ENCODE measurements around the gene RABAC1. TPM values are rescaled to one million over a fixed set of nuclear protein-coding genes. Genes with fewer than 3 reads are reported as not detected.

The RABAC1 gene
- total and polyA plus RNA-seq, 2 of the 4 experiments (the other 2 are of a cell fraction): 117 to 276 TPM

DNA sequence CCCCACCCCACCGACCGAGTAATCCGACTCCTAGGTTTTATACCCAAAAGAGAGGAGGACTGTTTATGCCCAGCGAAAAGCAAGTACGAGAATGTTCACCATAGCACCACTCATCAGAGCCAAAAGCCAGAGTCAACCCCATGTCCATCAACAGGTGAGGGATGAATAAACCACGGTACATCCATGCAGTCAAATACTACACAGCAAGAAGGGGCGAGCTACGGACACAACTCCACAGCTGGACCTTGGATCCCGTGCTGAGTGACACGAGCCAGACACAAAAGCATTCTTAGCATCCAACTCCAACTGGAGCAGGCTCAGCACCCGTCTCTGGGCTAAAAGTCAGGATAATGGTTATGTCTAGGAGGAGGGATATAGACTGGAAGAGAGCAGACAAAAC lies 12.2 kb upstream of the RABAC1 start:
- no peak overlapping the region for H2BK20ac ChIP-seq (ENCODE audit: low read depth, low read length)
- BruUV-seq (replicated peaks): no TSS peak
- no peak overlapping the region for H3K4me3 ChIP-seq (ENCODE audit: insufficient read depth, low read depth, low read length)
- no peak for TF ChIP-seq MAZ (IDR thresholded peaks at IDR 0.05; ENCODE audit: borderline replicate concordance, low read depth, low read length)
- no peak for TF ChIP-seq CHD1 (IDR thresholded peaks at IDR 0.05; ENCODE audit: low read depth, low read length)
- TF ChIP-seq MXI1 (IDR thresholded peaks at IDR 0.05; ENCODE audit: borderline replicate concordance, low read depth, low read length): no peak
- no peak for TF ChIP-seq CEBPB (IDR thresholded peaks at IDR 0.05; ENCODE audit: low read depth, low read length)
- TF ChIP-seq, protein P1, sequence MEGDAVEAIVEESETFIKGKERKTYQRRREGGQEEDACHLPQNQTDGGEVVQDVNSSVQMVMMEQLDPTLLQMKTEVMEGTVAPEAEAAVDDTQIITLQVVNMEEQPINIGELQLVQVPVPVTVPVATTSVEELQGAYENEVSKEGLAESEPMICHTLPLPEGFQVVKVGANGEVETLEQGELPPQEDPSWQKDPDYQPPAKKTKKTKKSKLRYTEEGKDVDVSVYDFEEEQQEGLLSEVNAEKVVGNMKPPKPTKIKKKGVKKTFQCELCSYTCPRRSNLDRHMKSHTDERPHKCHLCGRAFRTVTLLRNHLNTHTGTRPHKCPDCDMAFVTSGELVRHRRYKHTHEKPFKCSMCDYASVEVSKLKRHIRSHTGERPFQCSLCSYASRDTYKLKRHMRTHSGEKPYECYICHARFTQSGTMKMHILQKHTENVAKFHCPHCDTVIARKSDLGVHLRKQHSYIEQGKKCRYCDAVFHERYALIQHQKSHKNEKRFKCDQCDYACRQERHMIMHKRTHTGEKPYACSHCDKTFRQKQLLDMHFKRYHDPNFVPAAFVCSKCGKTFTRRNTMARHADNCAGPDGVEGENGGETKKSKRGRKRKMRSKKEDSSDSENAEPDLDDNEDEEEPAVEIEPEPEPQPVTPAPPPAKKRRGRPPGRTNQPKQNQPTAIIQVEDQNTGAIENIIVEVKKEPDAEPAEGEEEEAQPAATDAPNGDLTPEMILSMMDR (conservative IDR thresholded peaks at IDR 0.05; ENCODE audit: low read depth, low read length): no peak
- TF ChIP-seq, protein P2, sequence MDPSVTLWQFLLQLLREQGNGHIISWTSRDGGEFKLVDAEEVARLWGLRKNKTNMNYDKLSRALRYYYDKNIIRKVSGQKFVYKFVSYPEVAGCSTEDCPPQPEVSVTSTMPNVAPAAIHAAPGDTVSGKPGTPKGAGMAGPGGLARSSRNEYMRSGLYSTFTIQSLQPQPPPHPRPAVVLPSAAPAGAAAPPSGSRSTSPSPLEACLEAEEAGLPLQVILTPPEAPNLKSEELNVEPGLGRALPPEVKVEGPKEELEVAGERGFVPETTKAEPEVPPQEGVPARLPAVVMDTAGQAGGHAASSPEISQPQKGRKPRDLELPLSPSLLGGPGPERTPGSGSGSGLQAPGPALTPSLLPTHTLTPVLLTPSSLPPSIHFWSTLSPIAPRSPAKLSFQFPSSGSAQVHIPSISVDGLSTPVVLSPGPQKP (IDR thresholded peaks at IDR 0.05; ENCODE audit: borderline replicate concordance, low read depth, low read length): no peak
- TF ChIP-seq MAFK (IDR thresholded peaks at IDR 0.05; ENCODE audit: low read depth, low read length): no peak
- TF ChIP-seq BHLHE40 (IDR thresholded peaks at IDR 0.05; ENCODE audit: low read depth, low read length): no peak
- TF ChIP-seq, protein P3, sequence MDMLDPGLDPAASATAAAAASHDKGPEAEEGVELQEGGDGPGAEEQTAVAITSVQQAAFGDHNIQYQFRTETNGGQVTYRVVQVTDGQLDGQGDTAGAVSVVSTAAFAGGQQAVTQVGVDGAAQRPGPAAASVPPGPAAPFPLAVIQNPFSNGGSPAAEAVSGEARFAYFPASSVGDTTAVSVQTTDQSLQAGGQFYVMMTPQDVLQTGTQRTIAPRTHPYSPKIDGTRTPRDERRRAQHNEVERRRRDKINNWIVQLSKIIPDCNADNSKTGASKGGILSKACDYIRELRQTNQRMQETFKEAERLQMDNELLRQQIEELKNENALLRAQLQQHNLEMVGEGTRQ (IDR thresholded peaks at IDR 0.05; ENCODE audit: low read depth, low read length): no peak
- no peak for TF ChIP-seq RCOR1 (IDR thresholded peaks at IDR 0.05; ENCODE audit: insufficient replicate concordance, low read length)
- no peak for TF ChIP-seq FOS (IDR thresholded peaks at IDR 0.05; ENCODE audit: low read depth, low read length)
- no peak for TF ChIP-seq RFX5 (IDR thresholded peaks at IDR 0.05; ENCODE audit: low read depth, low read length)
- TF ChIP-seq POLR2A (IDR thresholded peaks at IDR 0.05; ENCODE audit: low read depth, low read length): no peak
- no peak for TF ChIP-seq NFE2L2 (IDR thresholded peaks at IDR 0.05; ENCODE audit: low read depth, low read length)
- TF ChIP-seq SMC3 (IDR thresholded peaks at IDR 0.05; ENCODE audit: low read depth, low read length): no peak
- TF ChIP-seq RAD21 (IDR thresholded peaks at IDR 0.05; ENCODE audit: low read length): no peak
- H2AK5ac ChIP-seq (ENCODE audit: low read depth, low read length): no peak overlapping the region
- H3K9ac ChIP-seq (ENCODE audit: low read depth, low read length): no peak overlapping the region
- H3K9me3 ChIP-seq (ENCODE audit: control insufficient read depth, insufficient read depth, low read length): no peaks in the 10 kb centered on the region
- no CpG with 5 or more reads among the region's 11 CpGs for WGBS, 2 experiments (ENCODE audit: extremely low coverage in 2 of 2, insufficient read length in 1 of 2)
- H2BK5ac ChIP-seq (ENCODE audit: low read depth, low read length, poor library complexity, severe bottlenecking): no peak overlapping the region
- no peak overlapping the region for H4K5ac ChIP-seq (ENCODE audit: low read depth, low read length)
- ChIA-PET CTCF (no interaction called here), POLR2A (ENCODE audit: unreplicated experiment) (no interaction called here)
- no peaks in the 10 kb centered on the region for H3K4me1 ChIP-seq (ENCODE audit: control insufficient read depth, insufficient read depth, low read length)
- no peak overlapping the region for H3K14ac ChIP-seq (replicated peaks; ENCODE audit: low read depth, low read length)
- H2AK9ac ChIP-seq (replicated peaks; ENCODE audit: low read depth, low read length, poor library complexity): no peak overlapping the region
- in situ Hi-C loops (cut with MboI; ENCODE audit: low sequenced_read_pairs) (no loop called here), intact Hi-C loops (cut with micrococcal nuclease) (no loop called here), dilution Hi-C loops (cut with HindIII; ENCODE audit: low sequenced_read_pairs, unreplicated experiment) (no loop called here)
- no peak overlapping the region for H3K27ac ChIP-seq (ENCODE audit: insufficient read depth, low read length)
- H3K18ac ChIP-seq (ENCODE audit: low read depth, low read length): no peak overlapping the region
- no peak overlapping the region for H2BK120ac ChIP-seq (ENCODE audit: low read depth, low read length)
- H4K20me1 ChIP-seq (ENCODE audit: insufficient read depth, low read length): no peaks in the 10 kb centered on the region
- no peaks in the 10 kb centered on the region for H3K9me1 ChIP-seq (ENCODE audit: insufficient read depth, low read length)
- no peak overlapping the region for H4K8ac ChIP-seq (ENCODE audit: low read depth in 2 of 2, low read length in 2 of 2)
- no peak overlapping the region for H2AFZ ChIP-seq (replicated peaks; ENCODE audit: low read length, poor library complexity)
- no peaks in the 10 kb centered on the region for H3K79me1 ChIP-seq (ENCODE audit: low read depth in 1 of 2, low read length in 2 of 2)
- ATAC-seq (ENCODE audit: low read depth) (no peak), DNase-seq (no peak)
- peaks cover 31% of the 10 kb centered on the region for H3K27me3 ChIP-seq (ENCODE audit: control insufficient read depth, insufficient read depth, low read length)
- H3K23ac ChIP-seq (ENCODE audit: low read depth, low read length): no peak overlapping the region
- H4K91ac ChIP-seq (ENCODE audit: insufficient read depth, low read depth, low read length): no peak overlapping the region
- no peaks in the 10 kb centered on the region for H3K36me3 ChIP-seq (ENCODE audit: control insufficient read depth, insufficient read depth, low read length)
- no peak overlapping the region for H3K4ac ChIP-seq (ENCODE audit: low read depth, low read length)
- no peak overlapping the region for H3K4me2 ChIP-seq (ENCODE audit: low read depth, low read length)
- H2BK15ac ChIP-seq (ENCODE audit: low read depth, low read length): no peak overlapping the region
- H3K56ac ChIP-seq (ENCODE audit: extremely low read depth, insufficient read depth, low read length): no peak overlapping the region

All from IMR-90 (cell line).